ENCODE results near the gene ARL9. TPM values are rescaled to one million over a fixed set of nuclear protein-coding genes. Genes with fewer than 3 reads are reported as not detected.

ARL9 gene
- total RNA-seq, 2 experiments from 2014 or later, result 0.16 to 0.25 TPM

DNA sequence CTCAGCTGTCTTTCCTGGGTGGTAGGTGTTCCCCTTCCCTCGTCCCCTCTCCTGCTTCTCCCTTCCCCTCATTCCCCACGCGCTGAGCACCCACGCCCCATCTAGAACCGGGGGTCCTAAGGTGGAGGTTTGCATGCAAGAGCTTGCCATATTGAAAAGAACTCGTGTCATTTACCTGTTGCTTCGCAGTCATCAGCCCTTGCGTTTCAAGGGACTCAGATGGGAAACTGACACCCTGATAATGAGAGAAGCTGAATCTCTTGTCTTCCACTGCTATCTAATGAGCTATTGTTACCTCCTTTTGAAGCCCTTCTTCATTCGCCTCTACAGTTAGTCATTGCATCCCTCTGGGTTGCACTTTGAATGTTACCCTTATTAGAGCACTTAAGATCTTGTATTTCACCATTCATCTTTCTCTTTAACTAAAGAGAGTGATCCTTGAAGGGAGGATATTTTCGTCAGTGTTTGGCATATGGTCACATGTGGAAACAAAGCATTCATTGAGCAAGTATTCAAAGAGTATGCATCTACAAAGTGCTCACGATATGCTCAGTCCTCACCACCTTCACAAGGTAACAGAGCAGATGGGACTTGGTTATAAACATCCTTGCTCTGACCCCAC is 25.7 kb downstream of the ARL9 start:
- intact Hi-C loops (cut with micrococcal nuclease), result no loop called here
- H3K27me3 Mint-ChIP-seq, result peaks cover 10% of the 10 kb centered on the region
- H3K36me3 Mint-ChIP-seq (ENCODE audit: low read depth), result no peaks in the 10 kb centered on the region
- ChIA-PET CTCF (interaction anchor here (1.1 to 2.5 kb wide), 4 partner anchors 9 to 305 kb away, joined by 4 to 11 read pairs (median 5); no protein-coding TSS in a partner anchor), POLR2A (interaction anchor here (0.6 to 1.8 kb wide), 5 partner anchors 10 to 650 kb away, joined by 3 to 9 read pairs (median 3); partner anchors contain the start of genes PAICS and PPAT)
- TF ChIP-seq, protein P1, sequence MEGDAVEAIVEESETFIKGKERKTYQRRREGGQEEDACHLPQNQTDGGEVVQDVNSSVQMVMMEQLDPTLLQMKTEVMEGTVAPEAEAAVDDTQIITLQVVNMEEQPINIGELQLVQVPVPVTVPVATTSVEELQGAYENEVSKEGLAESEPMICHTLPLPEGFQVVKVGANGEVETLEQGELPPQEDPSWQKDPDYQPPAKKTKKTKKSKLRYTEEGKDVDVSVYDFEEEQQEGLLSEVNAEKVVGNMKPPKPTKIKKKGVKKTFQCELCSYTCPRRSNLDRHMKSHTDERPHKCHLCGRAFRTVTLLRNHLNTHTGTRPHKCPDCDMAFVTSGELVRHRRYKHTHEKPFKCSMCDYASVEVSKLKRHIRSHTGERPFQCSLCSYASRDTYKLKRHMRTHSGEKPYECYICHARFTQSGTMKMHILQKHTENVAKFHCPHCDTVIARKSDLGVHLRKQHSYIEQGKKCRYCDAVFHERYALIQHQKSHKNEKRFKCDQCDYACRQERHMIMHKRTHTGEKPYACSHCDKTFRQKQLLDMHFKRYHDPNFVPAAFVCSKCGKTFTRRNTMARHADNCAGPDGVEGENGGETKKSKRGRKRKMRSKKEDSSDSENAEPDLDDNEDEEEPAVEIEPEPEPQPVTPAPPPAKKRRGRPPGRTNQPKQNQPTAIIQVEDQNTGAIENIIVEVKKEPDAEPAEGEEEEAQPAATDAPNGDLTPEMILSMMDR (IDR thresholded peaks at IDR 0.05), result no peak
- no peak for ATAC-seq
- H3K27ac Mint-ChIP-seq, result no peak overlapping the region
- H3K4me3 Mint-ChIP-seq, result no peak overlapping the region
- no peak for DNase-seq
- H3K4me1 Mint-ChIP-seq (ENCODE audit: low read depth), result no peaks in the 10 kb centered on the region
- H3K9me3 Mint-ChIP-seq, result no peaks in the 10 kb centered on the region

DNA sequence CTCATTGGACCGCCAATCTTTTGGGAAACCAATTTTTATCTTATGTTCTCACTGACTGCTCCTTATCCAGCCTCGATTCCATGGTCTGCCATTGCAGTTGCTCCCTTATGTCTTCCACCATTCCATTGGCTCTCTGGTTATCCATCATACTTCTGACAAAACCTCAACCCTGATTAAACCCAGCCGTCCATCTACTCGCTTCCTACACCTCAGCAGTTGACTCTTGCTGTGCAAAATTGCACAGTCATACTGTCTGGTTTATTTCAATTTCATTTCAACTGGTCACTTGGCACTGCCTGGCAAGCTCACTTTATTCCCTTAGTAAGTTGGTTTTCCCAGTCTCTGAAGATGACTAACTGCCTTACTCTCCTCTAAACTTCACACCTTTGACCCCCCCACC is 26.2 kb downstream of the ARL9 start:
- Mint-ChIP-seq H3K4me1 (ENCODE audit: low read depth) (no peaks in the 10 kb centered on the region), H3K9me3 (no peaks in the 10 kb centered on the region), H3K36me3 (ENCODE audit: low read depth) (no peaks in the 10 kb centered on the region), H3K4me3 (no peak overlapping the region), H3K27ac (no peak overlapping the region), H3K27me3 (peaks cover 12% of the 10 kb centered on the region)
- ChIA-PET CTCF (interaction anchor here (1.6 to 2.5 kb wide), 2 partner anchors 12 to 305 kb away, joined by 5 to 11 read pairs; no protein-coding TSS in a partner anchor), POLR2A (interaction anchor here (1.1 kb wide), 1 partner anchor 11 kb away, joined by 3 read pairs; no protein-coding TSS in a partner anchor)
- no peak for DNase-seq
- intact Hi-C loops (cut with micrococcal nuclease), result no loop called here
- ATAC-seq, result no peak
- TF ChIP-seq, protein P1 (IDR thresholded peaks at IDR 0.05), result no peak

DNA sequence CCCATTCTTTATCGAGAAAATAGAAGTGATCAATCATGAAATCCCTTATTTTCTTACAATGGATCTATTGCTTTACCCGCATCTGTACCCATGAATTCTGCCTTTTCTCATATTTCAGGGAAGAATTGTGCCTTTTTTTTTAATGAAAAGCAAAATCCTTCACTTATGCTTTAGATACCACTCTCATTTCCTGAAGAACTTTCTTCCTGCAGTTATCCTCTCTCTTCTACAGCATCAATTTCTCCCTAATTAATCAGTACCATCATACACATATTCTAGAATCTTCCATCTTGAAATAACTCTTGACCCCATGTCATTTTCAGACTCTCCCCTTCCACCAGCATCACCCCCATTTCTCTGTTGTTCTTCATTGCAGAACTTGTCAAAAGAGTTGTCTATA is 26.6 kb downstream of the ARL9 start:
- CTCF ChIA-PET, result interaction anchor here (2.5 kb wide), 1 partner anchor 12 kb away, joined by 11 read pairs; no protein-coding TSS in a partner anchor
- no peak overlapping the region for H3K4me3 Mint-ChIP-seq
- no peak for DNase-seq

GRCh38 chr4:56535915-56536314 is 30.3 kb downstream of the ARL9 start:
- Mint-ChIP-seq H3K4me3 (no peak overlapping the region), H3K9me3 (no peaks in the 10 kb centered on the region), H3K36me3 (ENCODE audit: low read depth) (no peaks in the 10 kb centered on the region), H3K27me3 (peaks cover 17% of the 10 kb centered on the region), H3K27ac (no peak overlapping the region), H3K4me1 (ENCODE audit: low read depth) (no peaks in the 10 kb centered on the region)
- DNase-seq (no peak), ATAC-seq (no peak)
- ChIA-PET CTCF (no interaction called here), POLR2A (no interaction called here)
- TF ChIP-seq, protein P1 (IDR thresholded peaks at IDR 0.05), result no peak
- intact Hi-C loops (cut with micrococcal nuclease), result no loop called here

More for the DNA sequence above, 26.6 kb downstream of the ARL9 start:
- Mint-ChIP-seq H3K27ac (no peak overlapping the region), H3K4me1 (ENCODE audit: low read depth) (no peaks in the 10 kb centered on the region), H3K27me3 (peaks cover 12% of the 10 kb centered on the region), H3K9me3 (no peaks in the 10 kb centered on the region), H3K36me3 (ENCODE audit: low read depth) (no peaks in the 10 kb centered on the region)
- POLR2A ChIA-PET, result interaction anchor here (1.1 kb wide), 1 partner anchor 150 kb away, joined by 3 read pairs; no protein-coding TSS in a partner anchor
- intact Hi-C loops (cut with micrococcal nuclease), result no loop called here
- TF ChIP-seq, protein P1 (IDR thresholded peaks at IDR 0.05), result no peak
- no peak for ATAC-seq

DNA sequence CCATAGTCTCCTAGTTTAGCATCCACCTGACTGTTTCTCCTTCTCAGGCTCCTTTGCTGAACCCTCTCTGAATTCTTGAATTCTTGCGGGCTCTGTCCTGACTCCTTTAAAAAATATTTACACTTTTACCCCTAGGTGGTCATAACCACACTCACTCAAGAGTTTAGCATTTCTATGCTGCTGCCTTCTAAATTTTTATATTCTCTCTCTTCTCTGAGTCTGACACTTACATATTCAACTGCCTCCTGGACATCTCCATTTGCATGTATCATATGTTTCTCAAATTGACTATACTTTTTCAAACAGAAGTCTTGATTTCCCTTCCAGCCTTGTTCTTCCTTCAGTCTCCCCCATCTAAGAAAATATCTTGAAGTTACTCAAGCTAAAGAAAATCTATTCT is 31.6 kb downstream of the ARL9 start:
- POLR2A ChIA-PET, result interaction anchor here (0.6 kb wide), 1 partner anchor 221 kb away, joined by 3 read pairs; no protein-coding TSS in a partner anchor
- no peak overlapping the region for H3K4me3 Mint-ChIP-seq
- peaks cover 17% of the 10 kb centered on the region for H3K27me3 Mint-ChIP-seq
- H3K36me3 Mint-ChIP-seq (ENCODE audit: low read depth), result no peaks in the 10 kb centered on the region
- no peak overlapping the region for H3K27ac Mint-ChIP-seq
- CTCF ChIA-PET, result interaction anchor here (1.0 kb wide), 1 partner anchor 301 kb away, joined by 3 read pairs; no protein-coding TSS in a partner anchor
- no peaks in the 10 kb centered on the region for H3K4me1 Mint-ChIP-seq (ENCODE audit: low read depth)
- intact Hi-C loops (cut with micrococcal nuclease), result no loop called here
- no peaks in the 10 kb centered on the region for H3K9me3 Mint-ChIP-seq
- TF ChIP-seq, protein P1 (IDR thresholded peaks at IDR 0.05), result no peak
- DNase-seq (no peak), ATAC-seq (no peak)

All from activated CD8-positive, alpha-beta T cell treated with anti-CD3 and anti-CD28 coated beads for 36 hours (primary cell).